GM12874 (cell line): ENCODE data around the gene CDCP2.

Experiments used
- TF ChIP-seq, protein P1 (sequence below): IDR thresholded peaks from 2 replicates; pipeline ENCODE4 v1.5.1; 2011; ENCODE audit warnings: low read depth, mild to moderate bottlenecking, control low read depth, low read length, moderate library complexity; ENCODE audit not compliant: insufficient read depth

Gene CDCP2

DNA sequence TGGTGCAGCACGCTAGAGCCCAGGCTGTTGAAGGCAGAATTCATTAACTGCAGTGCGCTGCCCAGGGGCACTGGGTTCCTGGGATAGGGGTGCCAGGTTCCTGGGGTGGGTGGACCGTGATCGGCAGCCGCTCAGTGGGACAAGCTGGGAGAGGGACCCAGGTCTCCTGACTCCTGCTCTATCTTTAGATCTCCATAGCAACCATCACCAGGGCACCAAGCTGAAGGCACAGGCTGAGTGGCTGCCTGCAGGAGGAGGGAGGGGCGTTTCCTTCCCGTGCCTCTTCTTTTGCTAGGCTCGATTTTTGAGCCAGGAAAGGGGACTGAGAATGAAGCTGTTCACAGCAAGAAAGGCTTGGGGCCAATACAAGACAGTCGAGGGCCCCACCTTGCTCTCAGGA lies 20.9 kb upstream of the CDCP2 start:
- TF ChIP-seq, protein P1, sequence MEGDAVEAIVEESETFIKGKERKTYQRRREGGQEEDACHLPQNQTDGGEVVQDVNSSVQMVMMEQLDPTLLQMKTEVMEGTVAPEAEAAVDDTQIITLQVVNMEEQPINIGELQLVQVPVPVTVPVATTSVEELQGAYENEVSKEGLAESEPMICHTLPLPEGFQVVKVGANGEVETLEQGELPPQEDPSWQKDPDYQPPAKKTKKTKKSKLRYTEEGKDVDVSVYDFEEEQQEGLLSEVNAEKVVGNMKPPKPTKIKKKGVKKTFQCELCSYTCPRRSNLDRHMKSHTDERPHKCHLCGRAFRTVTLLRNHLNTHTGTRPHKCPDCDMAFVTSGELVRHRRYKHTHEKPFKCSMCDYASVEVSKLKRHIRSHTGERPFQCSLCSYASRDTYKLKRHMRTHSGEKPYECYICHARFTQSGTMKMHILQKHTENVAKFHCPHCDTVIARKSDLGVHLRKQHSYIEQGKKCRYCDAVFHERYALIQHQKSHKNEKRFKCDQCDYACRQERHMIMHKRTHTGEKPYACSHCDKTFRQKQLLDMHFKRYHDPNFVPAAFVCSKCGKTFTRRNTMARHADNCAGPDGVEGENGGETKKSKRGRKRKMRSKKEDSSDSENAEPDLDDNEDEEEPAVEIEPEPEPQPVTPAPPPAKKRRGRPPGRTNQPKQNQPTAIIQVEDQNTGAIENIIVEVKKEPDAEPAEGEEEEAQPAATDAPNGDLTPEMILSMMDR: no peak

DNA sequence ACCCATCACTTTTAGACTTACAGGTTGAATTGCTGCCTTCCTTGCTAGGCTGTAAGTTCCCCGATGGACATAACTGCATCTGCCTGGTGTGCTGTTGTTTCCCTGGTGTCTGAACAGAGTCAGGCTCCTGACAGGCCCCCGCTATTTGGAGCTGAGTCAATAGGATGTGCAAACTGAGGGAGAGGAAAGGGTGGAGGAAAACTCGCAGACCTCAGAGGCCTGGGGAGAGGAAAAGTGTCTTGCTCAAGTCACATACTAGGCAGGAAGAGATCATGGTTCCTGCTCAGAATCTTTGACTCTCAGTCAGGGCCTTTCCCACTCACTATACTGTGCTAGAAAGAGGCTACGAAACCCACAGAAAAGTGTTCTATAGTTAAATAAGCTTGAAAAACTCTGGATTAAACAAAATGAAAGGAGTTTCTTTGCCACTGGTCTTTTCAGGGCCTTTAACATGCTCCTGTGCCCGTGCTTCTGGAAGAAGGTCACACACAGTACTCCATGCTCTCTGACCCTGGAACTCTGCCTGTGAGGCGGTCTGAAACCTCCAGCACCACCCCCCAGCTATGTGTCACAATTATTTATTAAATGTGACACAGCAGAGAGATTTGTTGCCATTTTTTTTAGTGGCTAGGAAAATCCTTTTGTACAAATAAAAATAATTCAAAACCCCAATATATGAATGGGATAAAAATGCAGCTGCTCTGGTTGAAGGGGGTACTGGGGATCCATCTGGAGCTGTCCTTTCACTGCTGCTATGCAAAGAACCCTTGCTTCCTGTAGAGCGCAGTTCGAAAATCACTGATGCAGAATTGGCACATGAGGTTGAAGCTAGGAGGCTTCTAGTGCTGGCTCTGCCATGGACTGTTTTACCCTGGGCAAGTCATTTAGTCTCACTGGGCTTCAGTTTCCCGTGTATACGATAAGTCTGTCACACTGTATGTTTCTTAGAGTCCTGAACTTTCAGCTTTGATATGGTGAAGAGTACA lies 20.1 kb upstream of the CDCP2 start:
- TF ChIP-seq, protein P1: no peak

DNA sequence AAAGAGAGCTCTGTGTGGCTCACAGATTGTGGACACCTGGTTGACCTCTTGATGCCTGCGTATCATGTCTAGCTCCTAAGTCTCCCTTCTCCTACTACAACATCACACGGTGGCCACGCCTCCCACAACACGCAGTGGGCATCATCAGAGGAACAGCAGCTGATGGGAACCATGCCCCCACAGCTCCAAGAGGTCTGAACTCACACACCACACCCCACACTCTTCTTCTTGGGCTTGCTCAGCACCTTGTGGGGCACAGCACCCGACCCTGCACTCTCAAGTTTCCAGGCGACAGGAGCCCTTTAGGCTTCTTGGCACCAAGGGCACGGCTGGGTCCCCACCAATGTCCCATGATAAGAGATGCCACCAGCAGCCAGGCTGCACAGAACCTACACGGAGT lies 18.8 kb upstream of the CDCP2 start:
- TF ChIP-seq, protein P1: no peak

DNA sequence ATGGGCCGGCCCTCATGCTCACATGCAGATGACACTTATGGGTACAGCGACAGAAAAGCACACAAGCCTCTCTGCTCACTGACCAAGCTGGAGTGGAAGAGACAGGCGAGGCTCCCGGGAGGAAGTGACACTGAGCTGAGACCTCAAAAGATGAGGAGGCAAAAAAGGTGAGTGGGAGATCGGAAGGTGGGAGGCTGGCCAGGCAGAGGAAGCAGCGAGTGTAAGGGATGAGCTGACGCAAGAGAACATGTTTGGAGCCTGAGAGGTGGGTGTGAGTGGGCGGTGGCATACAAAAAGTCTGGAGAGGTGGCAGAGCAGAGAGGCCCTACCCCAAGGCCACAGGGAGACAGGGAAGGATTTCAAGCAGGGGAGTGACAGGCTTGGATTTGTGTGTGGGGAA lies 18.2 kb upstream of the CDCP2 start:
- TF ChIP-seq, protein P1: no peak

DNA sequence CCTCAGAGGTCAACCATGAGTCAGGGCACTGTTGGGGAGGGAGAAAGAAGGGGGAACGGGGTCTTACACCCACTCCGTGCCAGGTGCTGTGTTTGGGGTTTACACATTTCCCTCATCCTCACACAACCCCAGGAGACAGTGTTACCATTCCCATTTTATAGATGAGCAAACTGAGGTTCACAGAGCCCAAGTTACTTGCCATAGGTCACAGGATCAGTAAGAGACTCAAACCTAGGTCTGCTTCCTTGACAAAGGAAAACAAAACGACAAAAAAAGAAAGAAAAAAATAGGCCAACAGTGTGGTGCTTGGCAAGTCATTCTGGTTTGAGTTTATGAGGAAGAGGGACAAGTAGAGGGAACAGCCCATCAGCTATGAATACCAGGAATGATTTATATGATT lies 16.3 kb upstream of the CDCP2 start:
- TF ChIP-seq, protein P1: no peak

DNA sequence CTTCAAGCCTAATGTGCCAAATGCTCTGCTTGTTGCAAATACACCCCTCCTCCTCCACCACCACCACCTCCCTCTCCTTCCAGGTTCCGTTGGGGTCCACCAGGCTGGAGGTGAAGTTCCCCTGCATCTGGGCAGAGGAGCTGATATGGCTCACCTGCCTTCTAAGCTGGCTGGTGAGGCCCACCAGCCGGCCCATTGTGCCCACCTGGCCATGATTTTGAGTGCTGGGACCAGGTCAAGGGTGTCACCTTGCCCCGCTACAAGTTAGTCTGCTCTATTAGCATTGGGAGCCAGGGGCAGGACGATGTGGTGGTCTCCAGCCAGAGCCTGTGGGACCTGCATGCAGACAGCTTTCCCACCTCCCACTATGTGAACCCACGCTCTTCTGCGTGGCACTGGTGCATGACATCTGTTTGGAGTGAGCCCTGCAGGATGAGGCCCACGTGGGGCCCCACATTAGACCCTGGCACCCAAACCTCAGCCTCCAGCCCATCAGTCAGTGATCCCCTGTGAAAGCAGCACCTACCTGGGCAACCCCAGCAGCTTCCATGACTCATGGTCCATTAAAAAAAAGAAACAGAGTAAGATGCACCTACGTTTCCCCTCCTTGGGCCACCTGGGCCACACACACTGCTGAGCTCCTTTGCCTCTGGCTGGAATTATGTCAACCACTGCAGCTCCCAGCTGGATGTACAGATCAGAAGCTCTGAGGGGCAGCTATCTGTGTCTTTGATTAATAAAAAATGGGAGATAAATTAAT lies 15.6 kb upstream of the CDCP2 start:
- TF ChIP-seq, protein P1: no peak

DNA sequence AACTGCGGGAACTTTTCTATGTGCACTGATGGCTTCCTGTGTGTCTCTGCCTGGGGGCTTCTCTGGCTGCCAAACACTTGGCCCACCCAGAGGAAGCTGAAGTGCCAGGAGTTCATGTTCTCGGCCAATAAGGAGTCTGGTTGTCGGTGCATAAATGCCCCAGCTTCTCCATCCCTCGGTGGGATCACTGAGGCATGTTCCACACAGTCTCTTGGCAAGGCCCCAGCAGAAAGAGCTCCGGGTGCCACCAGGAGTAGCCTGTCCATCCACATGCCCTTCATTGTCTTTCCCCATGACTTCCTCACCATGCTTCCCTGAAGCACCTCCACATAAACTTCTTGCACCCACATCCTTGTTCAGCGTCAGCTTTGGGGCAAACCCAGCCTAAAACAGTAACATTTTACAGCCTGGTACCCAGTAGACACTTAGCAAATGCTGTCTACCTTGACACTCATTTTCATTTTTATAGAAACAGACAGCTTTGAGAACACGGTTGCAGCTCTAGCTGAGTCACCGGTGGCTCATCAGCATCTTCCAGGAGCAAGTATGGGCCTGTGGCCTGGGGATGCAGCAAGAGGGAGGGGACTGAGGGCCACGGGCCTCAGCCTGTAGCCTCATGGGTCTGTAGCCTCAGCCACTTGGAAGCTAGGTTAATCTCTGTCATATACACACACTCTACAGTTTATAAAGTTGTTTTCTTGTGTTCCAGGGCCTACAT lies 14.8 kb upstream of the CDCP2 start:
- TF ChIP-seq, protein P1: no peak
